Caco-2 (cell line): Measurements from ENCODE around the gene AMPD3. TPM values are rescaled to one million over a fixed set of nuclear protein-coding genes. Genes with fewer than 3 reads are reported as not detected.
A peak's percentile ranks its signal among the peaks of the same experiment; 100 is the strongest.

ENCODE experiments used
- BruUV-seq: library from RNA; stranded (reverse); fragments of 400-500 nt; replicated peaks from 2 replicates; lab custom pipeline; 2021; lab: Mats Ljungman, UMichigan
- CTCF ChIA-PET: fragments of 300-600 bp; sonication (Branson Sonifier 250); formaldehyde crosslinking; loops from one replicate; lab custom pipeline; 2022; ENCODE audit warnings: antibody characterized with exemption; lab: Charles Lee
- POLR2A ChIA-PET: fragments of 300-600 bp; sonication (Branson Sonifier 250); formaldehyde crosslinking; loops from one replicate; lab custom pipeline; 2022; ENCODE audit warnings: antibody characterized with exemption; lab: Charles Lee
- DNase-seq, 2 experiments: peaks; one replicate each; pipeline versions ENCODE4 v3.0.0 to v3.0.0-alpha.2; 2020 to 2022
- H3K27me3 ChIP-seq: replicated peaks from 2 replicates; pipeline ENCODE4 v1.6.0; 2011; ENCODE audit warnings: low read length; ENCODE audit not compliant: control insufficient read depth, insufficient read depth
- H3K36me3 ChIP-seq: 2 replicates; pipeline ENCODE4 v1.5.1; 2011; ENCODE audit warnings: low read length; ENCODE audit not compliant: control insufficient read depth, insufficient read depth
- H3K4me1 ChIP-seq: fragments of 250-450 bp; sonication (Bioruptor Pico); 2 replicates; pipeline ENCODE4 v1.5.1; 2020; ENCODE audit warnings: mild to moderate bottlenecking
- H3K4me3 ChIP-seq: 2 replicates; pipeline ENCODE4 v1.5.1; 2011; ENCODE audit warnings: low read depth, mild to moderate bottlenecking, control low read depth, low read length
- H3K9me3 ChIP-seq: fragments of 250-450 bp; sonication (Bioruptor Pico); 2 replicates; pipeline ENCODE4 v1.5.1; 2020; ENCODE audit warnings: mild to moderate bottlenecking, moderate library complexity
- H3K27ac Mint-ChIP-seq: one replicate; pipeline ENCODE4 v1.8.0; 2022; ENCODE audit warnings: mixed read lengths; ENCODE audit not compliant: unreplicated experiment
- H3K27me3 Mint-ChIP-seq: one replicate; pipeline ENCODE4 v1.8.0; 2022; ENCODE audit warnings: mixed read lengths; ENCODE audit not compliant: insufficient read depth, unreplicated experiment
- H3K36me3 Mint-ChIP-seq: one replicate; pipeline ENCODE4 v1.8.0; 2022; ENCODE audit warnings: mild to moderate bottlenecking, mixed read lengths; ENCODE audit not compliant: insufficient read depth, unreplicated experiment
- H3K4me1 Mint-ChIP-seq: one replicate; pipeline ENCODE4 v1.8.0; 2022; ENCODE audit warnings: low read depth, mixed read lengths; ENCODE audit not compliant: unreplicated experiment
- H3K4me3 Mint-ChIP-seq: one replicate; pipeline ENCODE4 v1.8.0; 2022; ENCODE audit warnings: mild to moderate bottlenecking, moderate library complexity, mixed read lengths; ENCODE audit not compliant: unreplicated experiment
- H3K9me3 Mint-ChIP-seq: one replicate; pipeline ENCODE4 v1.8.0; 2022; ENCODE audit warnings: mixed read lengths; ENCODE audit not compliant: unreplicated experiment
- CTCF ChIP-seq, 2 experiments: fragments of 200-600 bp in 1 of 2; IDR thresholded peaks; 1 replicate in 1 of 2; 2 replicates in 1 of 2; pipeline versions ENCODE4 v1.5.1 to v1.8.0; 2011 to 2022; ENCODE audit warnings: antibody characterized with exemption in 1 of 2, control low read depth in 1 of 2, inconsistent platforms in 1 of 2, low read depth in 1 of 2, low read length in 1 of 2, mild to moderate bottlenecking in 1 of 2, moderate library complexity in 1 of 2; ENCODE audit not compliant: insufficient read depth in 1 of 2, severe bottlenecking in 1 of 2, unreplicated experiment in 1 of 2
- intact Hi-C: fragments of 100-400 bp; cut with micrococcal nuclease; formaldehyde crosslinking; loops from one replicate; pipeline ENCODE4 v1.10.0; 2022; ENCODE audit not compliant: unreplicated experiment
- total RNA-seq: library from RNA; stranded (reverse); gene quantifications from 2 replicates; pipeline ENCODE4 v1.2.3, GENCODE V29; 2022

AMPD3 gene
- total RNA-seq, 1 experiment from 2014 or later: 13.4 TPM

DNA sequence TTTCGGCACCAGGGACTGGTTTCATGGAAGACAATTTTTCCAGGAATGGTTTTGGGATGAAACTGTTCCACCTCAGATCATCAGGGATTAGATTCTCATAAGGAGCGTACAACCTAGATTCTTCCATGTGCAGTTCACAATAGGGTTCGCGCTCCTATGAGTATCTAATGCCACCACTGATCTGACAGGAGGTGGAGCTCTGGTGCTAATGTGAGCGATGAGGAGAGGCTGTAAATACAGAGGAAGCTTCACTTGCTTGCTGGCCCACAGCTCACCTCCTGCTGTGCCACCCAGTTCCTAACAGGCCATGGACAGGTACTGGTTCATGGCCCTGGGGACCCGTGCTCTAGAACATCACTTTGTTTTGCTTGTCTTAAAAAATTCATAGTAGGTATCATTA, 41.8 kb upstream of the AMPD3 start:
- Histone ChIP-seq H3K27me3 (no peaks in the 10 kb centered on the region), H3K4me3 (no peak overlapping the region), H3K36me3 (no peaks in the 10 kb centered on the region), H3K4me1 (no peaks in the 10 kb centered on the region), H3K9me3 (no peaks in the 10 kb centered on the region)
- H3K9me3 Mint-ChIP-seq: peaks cover 14% of the 10 kb centered on the region
- H3K4me1 Mint-ChIP-seq: peaks cover 7% of the 10 kb centered on the region
- H3K4me3 Mint-ChIP-seq: no peak overlapping the region
- H3K36me3 Mint-ChIP-seq: peaks cover 5% of the 10 kb centered on the region
- intact Hi-C loops: no loop called here
- no peak overlapping the region for H3K27ac Mint-ChIP-seq
- peak in 1 of 2 experiments; percentile 8 for TF ChIP-seq CTCF (IDR thresholded peaks at IDR 0.05; ENCODE audit: insufficient read depth in 1 of 2, low read depth in 1 of 2, low read length in 1 of 2, severe bottlenecking in 1 of 2, unreplicated experiment in 1 of 2)
- BruUV-seq: no TSS peak
- ChIA-PET CTCF (interaction anchor here (0.5 to 0.7 kb wide), 2 partner anchors 108 to 128 kb away, joined by 4 to 6 read pairs; partner anchors contain the start of genes ADM and RNF141), POLR2A (no interaction called here)
- no peak for DNase-seq
- H3K27me3 Mint-ChIP-seq: no peaks in the 10 kb centered on the region

- Mint-ChIP-seq H3K4me1 (peaks cover 4% of the 10 kb centered on the region), H3K9me3 (peaks cover 14% of the 10 kb centered on the region), H3K4me3 (no peak overlapping the region), H3K36me3 (peaks cover 5% of the 10 kb centered on the region), H3K27me3 (no peaks in the 10 kb centered on the region), H3K27ac (no peak overlapping the region)
- Histone ChIP-seq H3K27me3 (no peaks in the 10 kb centered on the region), H3K36me3 (no peaks in the 10 kb centered on the region), H3K9me3 (no peaks in the 10 kb centered on the region), H3K4me1 (no peaks in the 10 kb centered on the region), H3K4me3 (no peak overlapping the region)
- BruUV-seq: no TSS peak
- intact Hi-C loops: no loop called here
- POLR2A ChIA-PET: no interaction called here
- no peak for TF ChIP-seq CTCF (IDR thresholded peaks at IDR 0.05; ENCODE audit: insufficient read depth in 1 of 2, low read depth in 1 of 2, low read length in 1 of 2, severe bottlenecking in 1 of 2, unreplicated experiment in 1 of 2)
- CTCF ChIA-PET: no interaction called here
- no peak for DNase-seq
Observed at GRCh38 chr11:10414181-10414580, 40.9 kb upstream of the AMPD3 start.

- no peaks in the 10 kb centered on the region for H3K36me3 ChIP-seq
- H3K4me1 ChIP-seq: no peaks in the 10 kb centered on the region
- Mint-ChIP-seq H3K4me1 (no peaks in the 10 kb centered on the region), H3K27me3 (no peaks in the 10 kb centered on the region), H3K36me3 (peaks cover 5% of the 10 kb centered on the region), H3K27ac (no peak overlapping the region), H3K9me3 (peaks cover 14% of the 10 kb centered on the region), H3K4me3 (no peak overlapping the region)
- H3K4me3 ChIP-seq: no peak overlapping the region
- intact Hi-C loops: no loop called here
- POLR2A ChIA-PET: no interaction called here
- no peaks in the 10 kb centered on the region for H3K27me3 ChIP-seq
- TF ChIP-seq CTCF (IDR thresholded peaks at IDR 0.05; ENCODE audit: insufficient read depth in 1 of 2, low read depth in 1 of 2, low read length in 1 of 2, severe bottlenecking in 1 of 2, unreplicated experiment in 1 of 2): no peak
- CTCF ChIA-PET: no interaction called here
- no peaks in the 10 kb centered on the region for H3K9me3 ChIP-seq
- no peak for DNase-seq
- no TSS peak for BruUV-seq
Observed at GRCh38 chr11:10414659-10415058, 40.4 kb upstream of the AMPD3 start.
